ENCODE measurements around the gene RAB33A.

GRCh38 chrX:130145123-130145522 is 26.6 kb upstream of the RAB33A start:
- TF ChIP-seq CTCF (IDR thresholded peaks at IDR 0.05) = no peak
- TF ChIP-seq POLR2A (IDR thresholded peaks at IDR 0.05) = no peak

Data from thyroid gland (tissue), 4 donors.